Right atrium auricular region (tissue), 2 donors: ENCODE measurements around the gene RANBP3L. TPM values are rescaled to one million over a fixed set of nuclear protein-coding genes. Genes with fewer than 3 reads are reported as not detected.

Source experiments
- DNase-seq: peaks from one replicate; pipeline ENCODE4 v3.0.0-alpha.2; 2019; ENCODE audit warnings: low spot score
- H3K27ac ChIP-seq, 2 donors: fragments of 200-600 bp; sonication (generic); 1 replicate in 1 of 2; 2 replicates in 1 of 2; pipeline ENCODE4 v1.5.1; 2016 to 2019
- H3K27me3 ChIP-seq, 2 donors: fragments of 200-600 bp; sonication (generic); one replicate each; pipeline versions ENCODE4 v1.5.1 to v1.6.0; 2017 to 2019
- H3K36me3 ChIP-seq: fragments of 200-600 bp; sonication (generic); one replicate; pipeline ENCODE4 v1.5.1; 2016
- H3K4me1 ChIP-seq, 2 donors: fragments of 200-600 bp; sonication (generic); one replicate each; pipeline versions ENCODE4 v1.5.1 to v1.6.0; 2017 to 2019
- H3K4me3 ChIP-seq, 2 donors: fragments of 200-600 bp; sonication (generic); 1 replicate in 1 of 2; 2 replicates in 1 of 2; pipeline ENCODE4 v1.5.1; 2017 to 2019; ENCODE audit warnings: mild to moderate bottlenecking in 1 of 2, moderate library complexity in 1 of 2
- H3K9me3 ChIP-seq, 2 donors: fragments of 200-600 bp; sonication (generic); one replicate each; pipeline ENCODE4 v1.5.1; 2019
- CTCF ChIP-seq, 2 donors: fragments of 200-600 bp; sonication (generic); IDR thresholded peaks; one replicate each; pipeline ENCODE4 v1.5.1; 2019; ENCODE audit warnings: antibody characterized with exemption in 2 of 2
- total RNA-seq, 2 donors: library from RNA; depleted of rRNA; stranded (reverse); fragments of >200 nt; gene quantifications; one replicate each; pipeline ENCODE4 v1.1.0, GENCODE V29; 2016

RANBP3L gene
- total RNA-seq, 2 donors from 2014 or later: 0.98 to 1.7 TPM

DNA sequence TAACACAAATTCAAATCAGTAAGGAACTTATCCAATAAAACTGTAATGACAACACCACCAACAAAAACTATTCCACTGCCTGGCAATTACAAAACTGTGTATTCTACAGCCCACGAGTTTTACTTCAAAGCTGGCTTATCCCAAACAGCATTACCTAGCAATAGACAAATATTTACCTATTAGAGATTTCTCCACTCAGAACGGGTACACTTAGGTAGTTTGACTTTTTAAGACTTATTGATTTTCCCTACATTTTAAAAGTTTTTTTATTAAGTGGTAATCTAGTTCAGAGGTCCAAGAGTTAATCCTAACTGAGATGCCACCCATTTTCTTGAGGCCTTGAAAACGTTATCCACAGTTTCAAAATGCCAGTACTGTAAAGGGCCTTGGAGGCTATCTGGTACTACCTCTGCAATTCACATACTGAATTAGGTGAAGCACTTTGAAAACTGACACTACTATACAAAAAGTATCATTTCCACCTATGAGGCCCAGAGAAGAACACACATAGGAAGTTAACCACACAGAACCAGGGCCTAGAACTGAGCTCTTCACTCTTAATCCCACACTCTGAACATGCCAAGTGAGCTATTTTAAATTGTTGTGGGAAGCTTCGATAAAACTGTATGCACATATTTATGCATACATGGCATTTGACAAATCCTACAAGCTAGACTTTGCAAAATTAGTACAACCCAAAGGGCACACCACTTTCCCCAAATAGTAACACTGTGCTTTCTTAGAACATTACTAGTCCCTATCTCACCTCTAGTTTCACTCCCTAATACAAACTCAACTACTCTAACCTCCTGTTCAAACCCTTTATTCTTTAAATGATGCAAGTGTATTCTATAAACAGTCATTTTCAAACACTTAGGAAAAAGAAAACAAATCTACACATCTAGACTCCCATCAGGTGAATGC lies 62.1 kb downstream of the RANBP3L start:
- Histone ChIP-seq H3K4me3 (no peak overlapping the region), H3K27ac (peak overlapping the region; percentile 98 to 99), H3K9me3 (no peaks in the 10 kb centered on the region), H3K36me3 (no peaks in the 10 kb centered on the region), H3K27me3 (no peaks in the 10 kb centered on the region), H3K4me1 (peaks cover 0 to 43% of the 10 kb centered on the region in 2 donors)
- DNase-seq: no peak
- TF ChIP-seq CTCF (IDR thresholded peaks at IDR 0.05): no peak

DNA sequence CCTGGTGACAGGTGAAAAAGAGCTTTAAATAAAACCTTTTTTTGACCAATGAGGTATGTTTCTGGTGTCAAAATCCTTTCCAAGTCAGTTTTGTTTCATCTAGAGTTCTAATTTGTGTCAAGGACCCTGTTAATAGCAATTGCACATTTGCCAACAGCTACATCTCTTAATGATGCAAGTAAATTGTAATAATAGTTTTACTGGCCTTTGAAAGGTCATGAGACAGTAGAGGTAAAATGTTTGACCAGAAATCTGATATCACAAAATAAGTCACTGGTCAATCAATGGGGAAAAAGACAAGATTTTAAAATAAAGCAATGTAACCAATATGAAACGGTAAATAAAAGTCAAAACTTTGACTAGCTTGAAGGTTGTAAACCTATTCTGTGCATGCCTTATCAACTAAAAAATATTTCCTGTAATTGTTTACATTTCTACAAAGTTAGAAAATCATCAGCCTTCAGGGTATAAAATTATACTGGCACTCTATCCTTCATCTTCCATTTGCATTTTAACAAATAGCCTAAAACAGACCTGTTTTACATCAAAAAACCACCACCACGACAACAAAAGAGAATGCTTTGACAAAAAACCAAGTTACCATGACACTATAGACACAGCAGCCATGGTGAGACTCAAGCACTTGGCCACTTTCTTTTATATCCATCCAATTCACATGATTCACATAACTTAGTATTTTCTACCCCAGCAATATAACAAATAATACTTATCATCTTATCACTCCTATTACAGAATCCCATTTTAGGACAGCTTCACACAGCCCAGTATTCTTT lies 63.0 kb downstream of the RANBP3L start:
- no peaks in the 10 kb centered on the region for H3K27me3 ChIP-seq
- H3K27ac ChIP-seq: peak overlapping the region; percentile 98 to 99
- DNase-seq: no peak
- H3K4me3 ChIP-seq: no peak overlapping the region
- H3K4me1 ChIP-seq: peaks cover 0 to 43% of the 10 kb centered on the region in 2 donors
- no peaks in the 10 kb centered on the region for H3K36me3 ChIP-seq
- no peaks in the 10 kb centered on the region for H3K9me3 ChIP-seq
- no peak for TF ChIP-seq CTCF (IDR thresholded peaks at IDR 0.05)

- DNase-seq: no peak
- Histone ChIP-seq H3K27ac (peak overlapping the region in 1 of 2 donors; percentile 17), H3K27me3 (no peaks in the 10 kb centered on the region)
These were observed 64.0 kb downstream of the RANBP3L start for GRCh38 chr5:36237751-36238150.

GRCh38 chr5:36236801-36237200 lies 64.9 kb downstream of the RANBP3L start:
- TF ChIP-seq CTCF (IDR thresholded peaks at IDR 0.05): no peak
- Histone ChIP-seq H3K4me1 (peaks cover 0 to 40% of the 10 kb centered on the region in 2 donors), H3K27ac (no peak overlapping the region), H3K27me3 (no peaks in the 10 kb centered on the region), H3K9me3 (no peaks in the 10 kb centered on the region), H3K36me3 (no peaks in the 10 kb centered on the region), H3K4me3 (no peak overlapping the region)
- no peak for DNase-seq

More at GRCh38 chr5:36237751-36238150, 64.0 kb downstream of the RANBP3L start:
- Histone ChIP-seq H3K9me3 (no peaks in the 10 kb centered on the region), H3K4me3 (no peak overlapping the region), H3K36me3 (no peaks in the 10 kb centered on the region), H3K4me1 (peaks cover 0 to 41% of the 10 kb centered on the region in 2 donors)
- no peak for TF ChIP-seq CTCF (IDR thresholded peaks at IDR 0.05)

- no peak overlapping the region for H3K4me3 ChIP-seq
- H3K27ac ChIP-seq: no peak overlapping the region
- DNase-seq: no peak
- TF ChIP-seq CTCF (IDR thresholded peaks at IDR 0.05): no peak
- no peaks in the 10 kb centered on the region for H3K27me3 ChIP-seq
- H3K9me3 ChIP-seq: no peaks in the 10 kb centered on the region
- H3K4me1 ChIP-seq: peaks cover 0 to 17% of the 10 kb centered on the region in 2 donors
- no peaks in the 10 kb centered on the region for H3K36me3 ChIP-seq
These were observed 69.2 kb downstream of the RANBP3L start for GRCh38 chr5:36232533-36232932.
